IMR-90 (cell line): ENCODE measurements around the gene TEK. TPM values are rescaled to one million over a fixed set of nuclear protein-coding genes. Genes with fewer than 3 reads are reported as not detected.

ENCODE experiments used
- ATAC-seq: fragments of 200-7000 bp; cut with Tn5 transposase; 2 replicates; pipeline ENCODE4 v1.9.1; 2020; ENCODE audit warnings: low read depth, mild to moderate bottlenecking, moderate library complexity
- BruUV-seq: library from RNA; stranded (reverse); fragments of 400-500 nt; replicated peaks from 2 replicates; lab custom pipeline; 2021; lab: Mats Ljungman, UMichigan
- CTCF ChIA-PET: fragments of 300-600 bp; formaldehyde crosslinking; extraction: SDS; loops from one replicate; lab custom pipeline; 2021; ENCODE audit warnings: antibody characterized with exemption; lab: Yijun Ruan, JAX
- POLR2A ChIA-PET: fragments of 300-600 bp; sonication (Branson Sonifier 250); formaldehyde crosslinking; loops from one replicate; lab custom pipeline; 2022; ENCODE audit warnings: antibody characterized with exemption; ENCODE audit not compliant: unreplicated experiment; lab: Charles Lee
- DNase-seq: peaks from one replicate; pipeline ENCODE4 v3.0.0; 2013
- H2AFZ ChIP-seq: replicated peaks from 2 replicates; pipeline ENCODE3; 2013; ENCODE audit warnings: low read length, mild to moderate bottlenecking; ENCODE audit not compliant: poor library complexity
- H2AK5ac ChIP-seq: 2 replicates; pipeline ENCODE4 v1.6.1; 2013; ENCODE audit warnings: low read depth, low read length, inconsistent platforms
- H2AK9ac ChIP-seq: replicated peaks from 2 replicates; pipeline ENCODE3; 2013; ENCODE audit warnings: mild to moderate bottlenecking, low read depth, low read length, moderate library complexity; ENCODE audit not compliant: poor library complexity
- H2BK120ac ChIP-seq: 2 replicates; pipeline ENCODE4 v1.6.1; 2013; ENCODE audit warnings: low read depth, low read length, inconsistent platforms
- H2BK15ac ChIP-seq: 3 replicates; pipeline ENCODE4 v1.6.1; 2013; ENCODE audit warnings: low read depth, low read length, inconsistent platforms
- H2BK20ac ChIP-seq: 2 replicates; pipeline ENCODE4 v1.6.1; 2013; ENCODE audit warnings: low read depth, mild to moderate bottlenecking, inconsistent platforms, low read length, moderate library complexity
- H2BK5ac ChIP-seq: 2 replicates; pipeline ENCODE4 v1.6.1; 2013; ENCODE audit warnings: mild to moderate bottlenecking, low read depth, low read length, inconsistent platforms; ENCODE audit not compliant: poor library complexity, severe bottlenecking
- H3K14ac ChIP-seq: replicated peaks from 2 replicates; pipeline ENCODE4 v1.6.1; 2013; ENCODE audit warnings: low read depth, low read length, inconsistent platforms
- H3K18ac ChIP-seq: 2 replicates; pipeline ENCODE4 v1.6.1; 2013; ENCODE audit warnings: low read depth, low read length, control low read depth
- H3K23ac ChIP-seq: 2 replicates; pipeline ENCODE4 v1.6.1; 2013; ENCODE audit warnings: low read depth, low read length, inconsistent platforms
- H3K27ac ChIP-seq: 2 replicates; pipeline ENCODE4 v1.5.1; 2013; ENCODE audit warnings: mild to moderate bottlenecking, control low read depth, low read length; ENCODE audit not compliant: insufficient read depth
- H3K27me3 ChIP-seq: 2 replicates; pipeline ENCODE4 v1.6.1; 2013; ENCODE audit warnings: low read length; ENCODE audit not compliant: control insufficient read depth, insufficient read depth
- H3K36me3 ChIP-seq: 2 replicates; pipeline ENCODE4 v1.6.1; 2013; ENCODE audit warnings: low read length, mixed read lengths; ENCODE audit not compliant: control insufficient read depth, insufficient read depth
- H3K4ac ChIP-seq: 2 replicates; pipeline ENCODE4 v1.6.1; 2013; ENCODE audit warnings: low read depth, low read length, inconsistent platforms
- H3K4me1 ChIP-seq: 2 replicates; pipeline ENCODE4 v1.6.1; 2013; ENCODE audit warnings: low read length, mixed read lengths; ENCODE audit not compliant: control insufficient read depth, insufficient read depth
- H3K4me2 ChIP-seq: 2 replicates; pipeline ENCODE4 v1.6.1; 2013; ENCODE audit warnings: low read depth, mild to moderate bottlenecking, control low read depth, low read length, moderate library complexity
- H3K4me3 ChIP-seq: 2 replicates; pipeline ENCODE4 v1.5.1; 2013; ENCODE audit warnings: low read depth, mild to moderate bottlenecking, control low read depth, low read length, moderate library complexity; ENCODE audit not compliant: insufficient read depth
- H3K56ac ChIP-seq: 2 replicates; pipeline ENCODE4 v1.6.1; 2013; ENCODE audit warnings: low read length, inconsistent platforms; ENCODE audit not compliant: insufficient read depth; ENCODE audit errors: extremely low read depth
- H3K79me1 ChIP-seq, 2 experiments: 2 replicates each; pipeline ENCODE4 v1.6.1; 2013; ENCODE audit warnings: low read length in 2 of 2, inconsistent platforms in 1 of 2, low read depth in 1 of 2
- H3K9ac ChIP-seq: 2 replicates; pipeline ENCODE4 v1.6.1; 2013; ENCODE audit warnings: low read depth, low read length, control low read depth
- H3K9me1 ChIP-seq: 2 replicates; pipeline ENCODE4 v1.6.1; 2013; ENCODE audit warnings: low read length, inconsistent platforms; ENCODE audit not compliant: insufficient read depth
- H3K9me3 ChIP-seq: 2 replicates; pipeline ENCODE4 v1.6.1; 2013; ENCODE audit warnings: low read length; ENCODE audit not compliant: control insufficient read depth, insufficient read depth
- H4K20me1 ChIP-seq: 2 replicates; pipeline ENCODE4 v1.6.1; 2013; ENCODE audit warnings: low read length, inconsistent platforms; ENCODE audit not compliant: insufficient read depth
- H4K5ac ChIP-seq: 2 replicates; pipeline ENCODE4 v1.6.1; 2013; ENCODE audit warnings: mild to moderate bottlenecking, low read depth, low read length, control low read depth
- H4K8ac ChIP-seq, 2 experiments: 2 replicates each; pipeline ENCODE4 v1.6.1; 2013; ENCODE audit warnings: low read depth in 2 of 2, low read length in 2 of 2, control low read depth in 1 of 2, inconsistent platforms in 1 of 2
- H4K91ac ChIP-seq: 2 replicates; pipeline ENCODE4 v1.6.1; 2013; ENCODE audit warnings: low read depth, low read length, inconsistent platforms; ENCODE audit not compliant: insufficient read depth
- MAZ ChIP-seq: IDR thresholded peaks from 2 replicates; pipeline ENCODE4 v1.6.1; 2012; ENCODE audit warnings: low read depth, mild to moderate bottlenecking, low read length, improper control_type of control experiment, moderate library complexity, borderline replicate concordance
- POLR2A ChIP-seq: IDR thresholded peaks from 2 replicates; pipeline ENCODE4 v1.6.1; 2012; ENCODE audit warnings: mild to moderate bottlenecking, low read depth, low read length
- RAD21 ChIP-seq: IDR thresholded peaks from 2 replicates; pipeline ENCODE4 v1.6.1; 2012; ENCODE audit warnings: low read length, improper control_type of control experiment
- SMC3 ChIP-seq: fragments of 150-350 bp; IDR thresholded peaks from 2 replicates; pipeline ENCODE4 v1.6.1; 2016; ENCODE audit warnings: low read depth, mild to moderate bottlenecking, antibody characterized with exemption, low read length, moderate library complexity
- WGBS, 2 experiments: methylation state at CpG; one replicate each; pipeline versions ENCODE4 v1.1.5 to v1.1.7; 2013; ENCODE audit warnings: missing lambda C conversion rate in 2 of 2; ENCODE audit not compliant: insufficient read length in 1 of 2; ENCODE audit errors: extremely low coverage in 2 of 2; 5-methylcytosine and 5-hydroxymethylcytosine counted together
- dilution Hi-C: fragments of 300-500 bp; cut with HindIII; formaldehyde crosslinking; loops from one replicate; pipeline ENCODE4 v1.14.3; 2018; ENCODE audit warnings: low sequenced_read_pairs; ENCODE audit not compliant: unreplicated experiment
- in situ Hi-C: fragments of 300-500 bp; cut with MboI; formaldehyde crosslinking; loops from 3 replicates; pipeline ENCODE4 v1.14.3; 2019; ENCODE audit warnings: low sequenced_read_pairs, inconsistent platforms, mixed read lengths
- intact Hi-C: fragments of 100-400 bp; cut with micrococcal nuclease; formaldehyde crosslinking; loops from 2 replicates; pipeline ENCODE4 v1.10.0; 2022
- polyA plus RNA-seq, 3 experiments: library from polyadenylated mRNA; depleted of rRNA; stranded (reverse); fragments of >200 nt; gene quantifications; 2 replicates each; pipeline ENCODE4 v1.2.3, GENCODE V29; 2012; ENCODE audit warnings: low replicate concordance in 1 of 3
- total RNA-seq: library from RNA; depleted of rRNA; stranded (reverse); fragments of >200 nt; gene quantifications from 2 replicates; pipeline ENCODE4 v1.2.3, GENCODE V29; 2012

Gene TEK
- total and polyA plus RNA-seq, 2 of the 4 experiments (the other 2 are of a cell fraction) = 6.3 to 11.7 TPM

GRCh38 chr9:27133817-27134216 lies 24.8 kb downstream of the TEK start:
- H3K14ac ChIP-seq = peak overlapping the region; percentile 41; the same call in 1 of the 2 replicates
- intact Hi-C loops = loop anchor here (2.0 kb wide), 1 partner anchor 17 kb away; no protein-coding TSS in a partner anchor
- H2BK5ac ChIP-seq = peak overlapping the region; percentile 35
- H3K56ac ChIP-seq = no peak overlapping the region
- ChIA-PET POLR2A (no interaction called here), CTCF (no interaction called here)
- no peaks in the 10 kb centered on the region for H3K36me3 ChIP-seq
- H3K23ac ChIP-seq = no peak overlapping the region
- peak overlapping the region; percentile 73 for H3K4ac ChIP-seq
- no peak for DNase-seq
- H4K8ac ChIP-seq = peak overlapping the region in 1 of 2 experiments; percentile 26; a peak in 1 of 4 replicates
- ATAC-seq = no peak
- no TSS peak for BruUV-seq
- peak overlapping the region; percentile 87 for H3K18ac ChIP-seq
- H2BK15ac ChIP-seq = peak overlapping the region; percentile 82; the same call in 1 of the 3 replicates
- WGBS, 2 experiments = 95% methylated on average over 3 of the region's 4 CpGs; no CpG with 5 or more reads in 1 of the 2 experiments
- no peak overlapping the region for H3K9ac ChIP-seq
- peaks cover 2% of the 10 kb centered on the region; the same call in 1 of the 2 replicates for H3K9me3 ChIP-seq
- H3K27ac ChIP-seq = no peak overlapping the region
- H4K20me1 ChIP-seq = no peaks in the 10 kb centered on the region
- no peak overlapping the region for H3K4me2 ChIP-seq
- peak overlapping the region; percentile 40 for H4K91ac ChIP-seq
- H2AFZ ChIP-seq = no peak overlapping the region
- peak overlapping the region; percentile 76; the same call in 1 of the 2 replicates for H2BK20ac ChIP-seq
- H3K4me3 ChIP-seq = no peak overlapping the region
- no peaks in the 10 kb centered on the region; the same call in 1 of the 2 replicates for H3K9me1 ChIP-seq
- no peak overlapping the region; the same call in 1 of the 2 replicates for H2AK5ac ChIP-seq
- dilution Hi-C loops = no loop called here
- H2BK120ac ChIP-seq = peak overlapping the region; percentile 36
- peak overlapping the region; percentile 89 for H4K5ac ChIP-seq
- in situ Hi-C loops = no loop called here
- H3K79me1 ChIP-seq = peaks cover 0 to 18% of the 10 kb centered on the region in 2 experiments; a peak in 3 of 4 replicates
- no peak overlapping the region for H2AK9ac ChIP-seq
- peaks cover 12% of the 10 kb centered on the region for H3K4me1 ChIP-seq
- TF ChIP-seq POLR2A (no peak), MAZ (no peak), SMC3 (no peak), RAD21 (no peak)
- H3K27me3 ChIP-seq = no peaks in the 10 kb centered on the region
